Spleen (tissue), 7 donors: ENCODE measurements around the gene NOTUM.

Experiments
- CTCF ChIP-seq, 11 experiments: fragments of 200-600 bp in 7 of 11; fragments of 450-650 bp in 4 of 11; sonication (generic) in 4 of 11; IDR thresholded peaks in 8 of 11; conservative IDR thresholded peaks in 3 of 11; 1 replicate in 7 of 11; 2 replicates in 4 of 11; pipeline versions ENCODE4 v1.4.0 to v1.8.0; 2016 to 2021; ENCODE audit warnings: antibody characterized with exemption in 11 of 11, inconsistent platforms in 4 of 11, mild to moderate bottlenecking in 1 of 11
- POLR2A ChIP-seq, 3 donors: fragments of 450-650 bp; IDR thresholded peaks; one replicate each; pipeline ENCODE4 v1.5.1; 2017; ENCODE audit warnings: antibody characterized with exemption in 3 of 3, mild to moderate bottlenecking in 1 of 3
- POLR2AphosphoS5 ChIP-seq, 3 donors: sonication (generic); formaldehyde crosslinking; IDR thresholded peaks; one replicate each; pipeline ENCODE4 v1.5.1; 2017; ENCODE audit warnings: antibody characterized with exemption in 3 of 3
- donor health status: DM: no; HTN: no; CAD: no; lungs with moderate emphysema.
- donor health status: DM: no; HTN: no; CAD: no.
- donor health status: DM: no; HTN: no; CAD: no.

DNA sequence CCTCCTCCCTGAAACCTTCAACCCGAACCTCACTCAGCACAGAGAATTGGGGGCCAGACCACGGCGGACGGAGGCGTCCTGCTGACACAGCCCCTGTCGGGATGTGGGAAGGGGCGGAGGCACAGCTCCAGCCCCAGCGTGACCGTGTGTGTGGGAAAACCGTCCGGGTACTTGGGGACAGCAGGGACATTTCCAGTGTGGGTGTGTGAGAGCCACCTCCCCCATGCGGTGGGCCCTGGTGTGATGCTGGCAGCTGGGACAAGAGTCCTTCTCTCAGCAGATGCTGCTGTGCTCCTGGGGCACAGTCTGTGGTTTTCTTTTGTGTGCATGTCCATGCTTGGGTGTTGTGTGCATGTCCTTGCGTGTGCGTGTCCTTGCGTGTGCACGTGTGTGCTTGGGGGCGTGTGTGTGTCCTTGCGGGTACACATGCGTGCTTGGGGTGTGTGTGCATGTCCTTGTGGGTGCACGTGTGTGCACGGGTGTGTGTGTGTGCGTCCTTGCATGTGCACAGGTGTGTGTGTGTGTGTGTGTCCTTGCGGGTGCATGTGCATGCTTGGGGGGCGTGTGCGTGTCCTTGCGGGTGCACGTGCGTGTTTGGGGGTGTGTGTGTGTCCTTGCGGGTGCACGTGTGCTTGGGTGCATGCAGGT lies 44.8 kb upstream of the NOTUM start:
- no peak for TF ChIP-seq POLR2AphosphoS5 (IDR thresholded peaks at IDR 0.05)
- no peak for TF ChIP-seq CTCF (IDR thresholded peaks at IDR 0.05 in 8 of 11, conservative IDR thresholded peaks at IDR 0.05 in 3 of 11)
- TF ChIP-seq POLR2A (IDR thresholded peaks at IDR 0.05) = no peak
